Tibial artery (tissue), 4 donors: ENCODE data around the gene IKBKE.

Experiments
- DNase-seq, 2 donors: peaks; one replicate each; pipeline ENCODE4 v3.0.0-alpha.2; 2019
- H3K27ac ChIP-seq, 2 donors: fragments of 200-600 bp; sonication (generic) in 1 of 2; 1 replicate in 1 of 2; 2 replicates in 1 of 2; pipeline ENCODE4 v1.5.1; 2018 to 2019; ENCODE audit warnings: mild to moderate bottlenecking in 1 of 2
- H3K27me3 ChIP-seq, 2 donors: fragments of 200-600 bp; sonication (generic) in 1 of 2; one replicate each; pipeline versions ENCODE4 v1.5.1 to v1.6.0; 2016 to 2019
- H3K36me3 ChIP-seq, 3 donors: fragments of 200-600 bp; sonication (generic) in 2 of 3; one replicate each; pipeline ENCODE4 v1.5.1; 2016 to 2019; ENCODE audit warnings: mild to moderate bottlenecking in 2 of 3
- H3K4me1 ChIP-seq, 4 donors: fragments of 200-600 bp; sonication (generic) in 2 of 4; 1 replicate in 3 of 4; 2 replicates in 1 of 4; pipeline ENCODE4 v1.5.1; 2016 to 2019
- H3K4me3 ChIP-seq, 2 donors: fragments of 200-600 bp; sonication (generic) in 1 of 2; 1 replicate in 1 of 2; 2 replicates in 1 of 2; pipeline ENCODE4 v1.5.1; 2018 to 2019; ENCODE audit warnings: mild to moderate bottlenecking in 2 of 2
- H3K9me3 ChIP-seq, 3 donors: fragments of 200-600 bp; sonication (generic) in 1 of 3; one replicate each; pipeline ENCODE4 v1.5.1; 2016 to 2019
- CTCF ChIP-seq, 2 experiments: fragments of 200-600 bp in 1 of 2; fragments of 450-650 bp in 1 of 2; IDR thresholded peaks; one replicate each; pipeline ENCODE4 v1.5.1; 2017 to 2019; ENCODE audit warnings: antibody characterized with exemption in 2 of 2, mild to moderate bottlenecking in 1 of 2, moderate library complexity in 1 of 2
- intact Hi-C: fragments of 100-400 bp; cut with DNase I; formaldehyde crosslinking; loops from one replicate; pipeline ENCODE4 v1.15.0; 2023; ENCODE audit warnings: low total_unique reads

Gene IKBKE

GRCh38 chr1:206537141-206537540 is 66.9 kb downstream of the IKBKE start:
- Histone ChIP-seq H3K36me3 (no peaks in the 10 kb centered on the region), H3K4me1 (peaks cover 0 to 33% (median 31%) of the 10 kb centered on the region in 4 donors), H3K27ac (no peak overlapping the region), H3K4me3 (no peak overlapping the region), H3K27me3 (no peaks in the 10 kb centered on the region), H3K9me3 (no peaks in the 10 kb centered on the region)
- intact Hi-C loops, result no loop called here
- DNase-seq, result no peak
- no peak for TF ChIP-seq CTCF (IDR thresholded peaks at IDR 0.05)

- Histone ChIP-seq H3K36me3 (no peaks in the 10 kb centered on the region), H3K27me3 (no peaks in the 10 kb centered on the region), H3K9me3 (no peaks in the 10 kb centered on the region), H3K4me3 (no peak overlapping the region), H3K27ac (no peak overlapping the region), H3K4me1 (peaks cover 0 to 33% (median 31%) of the 10 kb centered on the region in 4 donors)
- DNase-seq, result no peak
- intact Hi-C loops, result no loop called here
- no peak for TF ChIP-seq CTCF (IDR thresholded peaks at IDR 0.05)
These were observed 68.0 kb downstream of the IKBKE start for GRCh38 chr1:206538086-206538770.

GRCh38 chr1:206538901-206539640 is 68.8 kb downstream of the IKBKE start:
- peak overlapping the region; percentile 70 to 75 for H3K27ac ChIP-seq
- H3K9me3 ChIP-seq, result no peaks in the 10 kb centered on the region
- H3K4me1 ChIP-seq, result peaks cover 0 to 33% (median 31%) of the 10 kb centered on the region in 4 donors
- no peaks in the 10 kb centered on the region for H3K36me3 ChIP-seq
- intact Hi-C loops, result no loop called here
- no peaks in the 10 kb centered on the region for H3K27me3 ChIP-seq
- no peak for DNase-seq
- TF ChIP-seq CTCF (IDR thresholded peaks at IDR 0.05), result no peak
- H3K4me3 ChIP-seq, result no peak overlapping the region

GRCh38 chr1:206540044-206540780 is 69.9 kb downstream of the IKBKE start:
- H3K4me3 ChIP-seq, result peak overlapping the region in 1 of 2 donors; percentile 13
- no peaks in the 10 kb centered on the region for H3K9me3 ChIP-seq
- no peaks in the 10 kb centered on the region for H3K36me3 ChIP-seq
- no peaks in the 10 kb centered on the region for H3K27me3 ChIP-seq
- peak overlapping the region; percentile 70 to 75 for H3K27ac ChIP-seq
- DNase-seq, result peak; percentile 65 to 95
- no peak for TF ChIP-seq CTCF (IDR thresholded peaks at IDR 0.05)
- H3K4me1 ChIP-seq, result peaks cover 0 to 33% (median 30%) of the 10 kb centered on the region in 4 donors
- intact Hi-C loops, result loop anchor here (5.0 kb wide), 1 partner anchor 53 kb away; no protein-coding TSS in a partner anchor

GRCh38 chr1:206541236-206541833 is 71.1 kb downstream of the IKBKE start:
- H3K27ac ChIP-seq, result peak overlapping the region; percentile 70 to 75
- intact Hi-C loops, result loop anchor here (5.0 kb wide), 1 partner anchor 54 kb away; no protein-coding TSS in a partner anchor
- no peak for DNase-seq

More at GRCh38 chr1:206541236-206541833, 71.1 kb downstream of the IKBKE start:
- H3K36me3 ChIP-seq, result no peaks in the 10 kb centered on the region
- no peak overlapping the region for H3K4me3 ChIP-seq
- peaks cover 0 to 31% (median 28%) of the 10 kb centered on the region in 4 donors for H3K4me1 ChIP-seq
- no peaks in the 10 kb centered on the region for H3K9me3 ChIP-seq
- H3K27me3 ChIP-seq, result no peaks in the 10 kb centered on the region
- TF ChIP-seq CTCF (IDR thresholded peaks at IDR 0.05), result no peak
